ENCODE data around the gene CCDC28A.
"Not testable (repeated sequence)": the region's sequence is repeated elsewhere in the genome, so short reads cannot be mapped to it uniquely, and the experiment has no call there.

Gene CCDC28A

DNA sequence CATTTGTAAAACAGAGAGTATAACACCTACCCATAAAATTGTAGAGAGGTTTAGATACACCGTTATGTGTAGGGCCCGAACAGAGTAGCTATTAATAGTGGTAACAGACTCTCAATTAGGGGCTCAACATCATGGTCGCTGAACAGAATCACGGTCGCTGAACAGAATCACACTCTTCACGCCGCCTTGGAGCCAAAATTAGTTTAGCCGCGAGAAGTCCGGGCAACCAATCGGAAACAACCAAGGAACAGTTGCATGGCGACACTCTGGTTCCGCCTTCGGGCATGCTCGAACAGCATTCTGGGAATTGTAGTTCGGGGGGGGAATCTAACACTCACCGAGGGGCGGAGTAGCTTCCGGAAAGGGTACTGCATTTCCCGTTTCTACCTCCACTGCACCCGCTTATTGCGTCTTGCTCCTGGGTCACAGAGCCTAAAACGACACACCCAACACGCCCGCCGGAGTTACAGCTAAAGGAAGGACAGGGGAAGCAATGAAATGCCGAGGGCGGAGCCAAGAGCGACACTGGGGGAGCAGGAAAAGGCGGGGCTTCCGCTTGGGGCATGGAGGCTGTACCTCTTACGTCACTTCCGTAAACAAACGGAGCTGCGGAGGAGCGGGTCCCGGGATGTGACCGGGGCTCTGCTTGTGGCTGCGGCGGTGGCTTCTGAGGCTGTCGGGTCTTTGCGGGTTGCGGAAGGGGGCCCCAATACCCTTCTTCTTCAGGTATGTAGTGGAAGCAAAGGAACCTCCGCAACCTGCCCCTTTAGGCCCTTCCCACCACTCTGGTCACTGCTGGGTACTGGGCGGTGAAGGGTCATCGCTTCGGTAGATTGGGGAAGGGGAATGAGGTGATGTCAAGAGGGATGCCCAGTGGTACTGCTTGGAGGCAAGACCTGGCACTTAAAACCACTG is at the start of gene CCDC28A:
Gene CCDC28A (plus strand): TSS at position 593 of the 915 bp plus-strand sequence. CDS start 2,352 bp downstream, outside the sequence.
- no peaks in the 10 kb centered on the region for H3K36me3 ChIP-seq (ENCODE audit: control insufficient read depth, insufficient read depth, low read length)
- H3K4me3 ChIP-seq (ENCODE audit: low read depth, low read length), result peak within 1 kb of the TSS; percentile 90
- H3K9ac ChIP-seq (ENCODE audit: low read depth, low read length), result peak within 1 kb of the TSS; percentile 91
- H3K27ac ChIP-seq (ENCODE audit: low read depth, low read length), result peak within 1 kb of the TSS; percentile 92
- H3K4me1 ChIP-seq (ENCODE audit: control insufficient read depth, insufficient read depth, low read length), result 0 out of 2 replicates have a peak, but pooled peaks cover 3% of the 10 kb centered on the region
- no peaks in the 10 kb centered on the region for H3K9me3 ChIP-seq (ENCODE audit: control insufficient read depth, insufficient read depth, low read length)
- H3K27me3 ChIP-seq (ENCODE audit: control insufficient read depth, insufficient read depth, low read length), result no peaks in the 10 kb centered on the region

DNA sequence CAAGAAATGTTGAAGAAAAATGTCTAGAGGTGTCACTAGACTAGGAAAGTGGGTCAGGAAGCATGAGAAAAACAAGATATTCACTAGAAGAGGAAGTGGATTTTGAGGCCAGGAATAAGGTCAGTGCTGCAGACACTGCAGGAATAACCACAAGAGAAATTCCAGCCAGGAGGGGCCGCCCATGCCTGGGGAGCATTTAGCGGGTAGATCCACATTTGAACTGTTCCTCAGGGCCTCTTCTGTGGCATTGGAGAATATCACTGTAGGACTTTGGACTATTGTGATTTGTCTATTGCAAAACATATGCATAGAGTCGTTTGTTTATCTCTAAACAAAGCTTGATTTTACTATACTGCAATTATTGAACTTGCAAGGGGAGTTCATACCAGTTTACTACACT is 49.6 kb upstream of the CCDC28A start:
- H3K9me3 ChIP-seq (ENCODE audit: control insufficient read depth, insufficient read depth, low read length), result no peaks in the 10 kb centered on the region
- H3K27ac ChIP-seq (ENCODE audit: low read depth, low read length), result no peak overlapping the region
- no peaks in the 10 kb centered on the region for H3K4me1 ChIP-seq (ENCODE audit: control insufficient read depth, insufficient read depth, low read length)
- no peak overlapping the region for H3K4me3 ChIP-seq (ENCODE audit: low read depth, low read length)
- H3K9ac ChIP-seq (ENCODE audit: low read depth, low read length), result no peak overlapping the region
- H3K27me3 ChIP-seq (ENCODE audit: control insufficient read depth, insufficient read depth, low read length), result no peaks in the 10 kb centered on the region
- H3K36me3 ChIP-seq (ENCODE audit: control insufficient read depth, insufficient read depth, low read length), result no peaks in the 10 kb centered on the region

DNA sequence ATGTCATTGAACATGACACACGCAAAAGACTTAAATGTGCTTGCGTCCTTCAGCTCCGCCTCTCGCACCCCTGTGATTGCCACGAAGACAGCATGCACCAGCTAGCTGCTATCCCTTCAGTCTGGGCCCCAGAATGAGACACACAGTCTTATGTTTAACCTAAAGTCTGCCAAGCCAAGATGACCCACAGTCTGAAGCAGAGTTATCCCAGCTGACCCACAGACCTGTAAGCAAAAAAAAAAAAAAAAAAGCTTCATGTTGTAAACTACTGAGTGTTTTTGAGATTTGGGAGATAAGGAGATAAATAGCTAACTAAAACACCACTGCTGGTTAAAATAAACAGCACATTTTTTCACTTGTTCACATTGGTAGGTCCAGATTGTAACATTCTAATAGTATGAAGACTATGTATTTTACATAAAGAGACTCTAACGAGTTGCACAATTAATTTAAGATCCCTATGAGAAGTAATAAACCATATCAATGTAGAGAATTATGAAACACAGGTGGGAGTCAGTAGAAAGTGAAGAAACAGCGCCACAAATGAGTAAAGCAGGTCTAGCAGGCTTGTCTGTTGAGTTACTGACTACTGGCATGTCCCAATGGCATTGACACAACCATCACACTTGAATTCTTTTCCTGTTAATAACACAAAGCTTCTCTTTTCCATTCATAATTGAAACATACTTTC is 47.4 kb upstream of the CCDC28A start:
- Histone ChIP-seq H3K27ac (ENCODE audit: low read depth, low read length) (no peak overlapping the region), H3K36me3 (ENCODE audit: control insufficient read depth, insufficient read depth, low read length) (no peaks in the 10 kb centered on the region), H3K27me3 (ENCODE audit: control insufficient read depth, insufficient read depth, low read length) (no peaks in the 10 kb centered on the region), H3K4me1 (ENCODE audit: control insufficient read depth, insufficient read depth, low read length) (no peaks in the 10 kb centered on the region), H3K4me3 (ENCODE audit: low read depth, low read length) (no peak overlapping the region), H3K9ac (ENCODE audit: low read depth, low read length) (no peak overlapping the region), H3K9me3 (ENCODE audit: control insufficient read depth, insufficient read depth, low read length) (no peaks in the 10 kb centered on the region)

DNA sequence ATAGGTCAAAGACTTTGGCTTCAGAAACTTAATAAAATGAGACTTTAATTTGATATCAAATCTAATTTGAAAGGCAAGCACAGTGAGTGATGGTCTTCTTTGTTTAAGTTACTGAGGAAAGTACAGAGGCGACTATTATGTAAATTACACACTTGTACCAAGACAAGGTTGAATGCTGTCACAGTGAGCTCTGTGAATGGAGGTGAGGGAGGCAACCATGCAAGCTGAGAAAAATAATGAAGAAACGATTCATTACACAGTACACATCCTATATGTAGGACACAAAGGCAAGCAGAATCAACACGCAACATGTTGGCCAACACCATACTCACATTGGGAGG is 46.8 kb upstream of the CCDC28A start:
- no peak overlapping the region for H3K9ac ChIP-seq (ENCODE audit: low read depth, low read length)
- H3K36me3 ChIP-seq (ENCODE audit: control insufficient read depth, insufficient read depth, low read length), result no peaks in the 10 kb centered on the region
- H3K27me3 ChIP-seq (ENCODE audit: control insufficient read depth, insufficient read depth, low read length), result no peaks in the 10 kb centered on the region
- H3K27ac ChIP-seq (ENCODE audit: low read depth, low read length), result no peak overlapping the region
- H3K4me3 ChIP-seq (ENCODE audit: low read depth, low read length), result no peak overlapping the region
- H3K9me3 ChIP-seq (ENCODE audit: control insufficient read depth, insufficient read depth, low read length), result no peaks in the 10 kb centered on the region
- no peaks in the 10 kb centered on the region for H3K4me1 ChIP-seq (ENCODE audit: control insufficient read depth, insufficient read depth, low read length)

DNA sequence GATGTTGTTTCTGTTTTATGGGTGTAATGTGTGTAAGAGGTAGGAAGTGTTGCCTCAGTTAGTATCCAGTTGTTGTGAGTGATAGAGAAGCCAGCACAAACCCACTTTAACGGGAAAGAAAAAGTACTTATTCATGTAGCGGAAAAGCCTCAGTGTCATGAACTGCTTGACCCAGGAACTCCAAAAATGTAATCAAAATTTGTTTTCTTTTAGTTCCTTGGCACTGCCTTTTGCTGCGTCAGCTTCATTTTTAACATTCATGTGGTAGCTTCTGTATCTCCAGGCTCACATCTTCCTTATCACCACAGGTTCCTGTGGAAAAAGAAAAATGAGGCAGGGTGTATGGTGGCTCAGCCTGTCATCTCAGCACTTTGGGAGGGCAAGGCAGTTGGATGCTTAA is 46.4 kb upstream of the CCDC28A start:
- Histone ChIP-seq H3K4me3 (ENCODE audit: low read depth, low read length) (no peak overlapping the region), H3K27ac (ENCODE audit: low read depth, low read length) (no peak overlapping the region), H3K27me3 (ENCODE audit: control insufficient read depth, insufficient read depth, low read length) (no peaks in the 10 kb centered on the region), H3K9ac (ENCODE audit: low read depth, low read length) (no peak overlapping the region), H3K4me1 (ENCODE audit: control insufficient read depth, insufficient read depth, low read length) (no peaks in the 10 kb centered on the region), H3K36me3 (ENCODE audit: control insufficient read depth, insufficient read depth, low read length) (no peaks in the 10 kb centered on the region), H3K9me3 (ENCODE audit: control insufficient read depth, insufficient read depth, low read length) (no peaks in the 10 kb centered on the region)

DNA sequence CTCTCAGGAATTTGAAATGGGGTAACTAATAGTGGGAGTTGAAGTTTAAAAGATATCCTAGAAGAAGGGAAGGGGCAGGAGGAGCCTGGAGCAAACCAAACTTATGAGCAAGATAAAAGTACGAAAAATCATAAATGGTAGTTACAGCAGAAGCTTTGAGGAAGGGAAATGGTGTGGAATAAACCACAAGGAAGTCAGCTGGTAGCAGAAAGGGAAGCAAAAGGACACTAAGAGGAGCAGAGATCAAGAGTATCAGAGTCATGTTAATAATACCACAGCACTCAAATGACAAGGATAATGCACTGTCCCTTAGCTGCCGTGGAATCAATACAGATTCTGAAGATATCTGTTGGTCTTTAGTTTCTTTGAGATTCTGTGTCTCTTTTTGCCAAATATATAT is 44.9 kb upstream of the CCDC28A start:
- Histone ChIP-seq H3K9ac (ENCODE audit: low read depth, low read length) (no peak overlapping the region), H3K36me3 (ENCODE audit: control insufficient read depth, insufficient read depth, low read length) (no peaks in the 10 kb centered on the region), H3K4me3 (ENCODE audit: low read depth, low read length) (no peak overlapping the region), H3K9me3 (ENCODE audit: control insufficient read depth, insufficient read depth, low read length) (no peaks in the 10 kb centered on the region), H3K27ac (ENCODE audit: low read depth, low read length) (no peak overlapping the region), H3K4me1 (ENCODE audit: control insufficient read depth, insufficient read depth, low read length) (no peaks in the 10 kb centered on the region), H3K27me3 (ENCODE audit: control insufficient read depth, insufficient read depth, low read length) (no peaks in the 10 kb centered on the region)

DNA sequence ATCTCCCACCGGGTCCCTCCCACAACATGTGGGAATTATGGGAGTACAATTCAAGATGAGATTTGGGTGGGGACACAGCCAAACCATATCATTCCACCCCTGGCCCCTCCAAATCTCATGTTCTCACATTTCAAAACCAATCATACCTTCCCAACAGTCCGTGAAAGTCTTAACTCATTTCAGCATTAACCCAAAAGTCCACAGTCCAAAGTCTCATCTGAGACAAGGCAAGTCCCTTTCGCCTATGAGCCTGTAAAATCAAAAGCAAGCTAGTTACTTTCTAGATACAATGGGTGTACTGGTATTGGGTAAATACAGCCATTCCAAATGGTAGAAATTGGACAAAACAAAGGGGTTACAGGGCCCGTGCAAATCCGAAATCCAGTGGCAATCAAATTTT is 43.5 kb upstream of the CCDC28A start:
- H3K27me3 ChIP-seq (ENCODE audit: control insufficient read depth, insufficient read depth, low read length); H3K27ac ChIP-seq (ENCODE audit: low read depth, low read length); H3K9me3 ChIP-seq (ENCODE audit: control insufficient read depth, insufficient read depth, low read length); H3K36me3 ChIP-seq (ENCODE audit: control insufficient read depth, insufficient read depth, low read length); H3K9ac ChIP-seq (ENCODE audit: low read depth, low read length); H3K4me3 ChIP-seq (ENCODE audit: low read depth, low read length); H3K4me1 ChIP-seq (ENCODE audit: control insufficient read depth, insufficient read depth, low read length): not testable (repeated sequence)

DNA sequence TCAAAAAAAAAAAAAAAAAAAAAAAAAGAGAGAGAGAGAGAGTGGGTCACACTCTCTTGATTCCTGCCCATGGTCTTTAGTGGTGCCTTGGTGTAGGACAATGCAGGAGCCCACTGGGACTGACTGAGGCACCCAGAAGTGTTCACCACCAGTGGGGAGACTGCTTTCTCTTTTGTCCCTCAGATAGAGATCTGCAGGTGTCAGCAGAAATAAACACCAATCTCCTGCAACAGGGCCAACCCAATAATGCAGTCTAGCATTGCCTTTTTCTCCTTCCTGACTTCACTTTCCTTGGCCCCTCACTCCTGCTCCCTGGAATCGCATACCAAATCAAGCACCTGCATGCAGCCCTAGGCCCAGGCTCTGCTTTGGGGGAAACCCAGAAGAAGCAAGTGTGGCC is 39.0 kb upstream of the CCDC28A start:
- Histone ChIP-seq H3K27me3 (ENCODE audit: control insufficient read depth, insufficient read depth, low read length) (no peaks in the 10 kb centered on the region), H3K4me3 (ENCODE audit: low read depth, low read length) (no peak overlapping the region), H3K4me1 (ENCODE audit: control insufficient read depth, insufficient read depth, low read length) (no peaks in the 10 kb centered on the region), H3K9me3 (ENCODE audit: control insufficient read depth, insufficient read depth, low read length) (no peaks in the 10 kb centered on the region), H3K27ac (ENCODE audit: low read depth, low read length) (no peak overlapping the region), H3K9ac (ENCODE audit: low read depth, low read length) (no peak overlapping the region), H3K36me3 (ENCODE audit: control insufficient read depth, insufficient read depth, low read length) (no peaks in the 10 kb centered on the region)

DNA sequence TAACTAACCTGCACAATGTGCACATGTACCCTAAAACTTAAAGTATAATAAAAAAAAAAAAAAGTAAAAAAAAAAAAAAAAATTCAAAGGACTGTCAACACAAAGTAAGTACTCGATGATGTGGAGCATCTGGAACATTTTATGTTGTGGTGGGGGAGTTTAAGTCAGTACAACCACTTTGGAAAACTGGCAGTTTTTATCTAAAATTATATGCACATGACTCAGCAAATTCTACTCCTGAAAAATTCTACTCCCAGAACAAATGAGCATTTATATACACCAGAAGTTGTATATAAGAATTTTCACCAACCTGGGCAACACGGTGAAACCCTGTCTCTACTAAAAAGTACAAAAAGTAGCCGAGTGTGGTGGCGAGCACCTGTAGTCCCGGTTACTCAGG is 36.9 kb upstream of the CCDC28A start:
- no peak overlapping the region for H3K9ac ChIP-seq (ENCODE audit: low read depth, low read length)
- H3K36me3 ChIP-seq (ENCODE audit: control insufficient read depth, insufficient read depth, low read length), result no peaks in the 10 kb centered on the region
- H3K4me1 ChIP-seq (ENCODE audit: control insufficient read depth, insufficient read depth, low read length), result no peaks in the 10 kb centered on the region
- H3K4me3 ChIP-seq (ENCODE audit: low read depth, low read length), result no peak overlapping the region
- no peak overlapping the region for H3K27ac ChIP-seq (ENCODE audit: low read depth, low read length)
- no peaks in the 10 kb centered on the region for H3K9me3 ChIP-seq (ENCODE audit: control insufficient read depth, insufficient read depth, low read length)
- no peaks in the 10 kb centered on the region for H3K27me3 ChIP-seq (ENCODE audit: control insufficient read depth, insufficient read depth, low read length)

DNA sequence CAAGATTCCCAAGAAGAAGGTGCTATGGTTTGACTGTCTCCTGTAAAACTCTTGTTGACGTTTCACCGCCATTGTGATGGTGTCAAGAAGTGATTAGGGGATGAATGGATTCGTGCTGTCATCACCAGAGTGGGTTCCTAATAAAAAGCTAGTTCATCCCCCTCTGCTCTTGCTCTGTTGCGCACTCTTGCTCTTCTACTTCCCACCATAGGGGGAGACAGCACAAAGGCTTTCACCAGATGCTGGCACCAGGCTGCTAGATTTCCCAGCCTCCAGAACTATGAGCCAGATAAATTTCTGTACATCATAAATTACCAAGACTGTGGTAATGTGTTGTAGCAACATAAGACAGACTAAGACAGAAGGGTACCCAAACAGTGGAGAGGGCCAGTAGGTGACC is 21.6 kb upstream of the CCDC28A start:
- no peaks in the 10 kb centered on the region for H3K9me3 ChIP-seq (ENCODE audit: control insufficient read depth, insufficient read depth, low read length)
- H3K27me3 ChIP-seq (ENCODE audit: control insufficient read depth, insufficient read depth, low read length), result no peaks in the 10 kb centered on the region
- H3K9ac ChIP-seq (ENCODE audit: low read depth, low read length), result no peak overlapping the region
- no peak overlapping the region for H3K4me3 ChIP-seq (ENCODE audit: low read depth, low read length)
- no peak overlapping the region for H3K27ac ChIP-seq (ENCODE audit: low read depth, low read length)
- no peaks in the 10 kb centered on the region for H3K4me1 ChIP-seq (ENCODE audit: control insufficient read depth, insufficient read depth, low read length)
- no peaks in the 10 kb centered on the region for H3K36me3 ChIP-seq (ENCODE audit: control insufficient read depth, insufficient read depth, low read length)

DNA sequence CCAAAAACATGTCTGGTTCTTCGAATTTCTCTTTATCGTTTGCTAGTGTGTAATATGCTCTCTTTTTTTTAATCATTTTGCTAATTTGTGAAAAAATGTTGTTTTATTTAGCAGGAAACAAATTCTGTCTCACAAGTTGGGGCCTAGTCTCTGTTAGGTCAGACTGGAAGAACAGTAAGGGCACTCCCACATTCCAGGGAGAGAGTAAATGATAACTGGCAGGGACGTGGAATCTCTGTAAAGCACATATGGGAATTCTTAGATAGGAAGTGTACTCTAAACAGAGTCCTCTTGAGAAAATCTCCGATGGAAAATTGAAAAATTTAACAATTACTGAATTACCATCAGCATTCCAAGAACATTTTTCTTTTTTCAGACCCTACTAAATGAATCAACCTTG is 16.4 kb upstream of the CCDC28A start:
- Histone ChIP-seq H3K4me1 (ENCODE audit: control insufficient read depth, insufficient read depth, low read length) (no peaks in the 10 kb centered on the region), H3K36me3 (ENCODE audit: control insufficient read depth, insufficient read depth, low read length) (no peaks in the 10 kb centered on the region), H3K27ac (ENCODE audit: low read depth, low read length) (no peak overlapping the region), H3K4me3 (ENCODE audit: low read depth, low read length) (no peak overlapping the region), H3K9me3 (ENCODE audit: control insufficient read depth, insufficient read depth, low read length) (no peaks in the 10 kb centered on the region), H3K27me3 (ENCODE audit: control insufficient read depth, insufficient read depth, low read length) (no peaks in the 10 kb centered on the region), H3K9ac (ENCODE audit: low read depth, low read length) (no peak overlapping the region)

All from HUES48 (cell line).